SK-N-SH (cell line): ENCODE results near the gene CFAP126. TPM values are rescaled to one million over a fixed set of nuclear protein-coding genes. Genes with fewer than 3 reads are reported as not detected.
A peak's percentile ranks its signal among the peaks of the same experiment; 100 is the strongest.

ENCODE experiments used
- CTCF ChIA-PET: fragments of 300-600, 350-600 bp; formaldehyde crosslinking; extraction: SDS; loops from one replicate; lab custom pipeline; 2021; lab: Yijun Ruan, JAX
- POLR2A ChIA-PET: fragments of 350-600 bp; sonication (Branson Sonifier 250); formaldehyde crosslinking; extraction: SDS; loops from one replicate; lab custom pipeline; 2020; ENCODE audit warnings: antibody characterized with exemption, inconsistent platforms; lab: Yijun Ruan, JAX
- DNase-seq: peaks from one replicate; pipeline ENCODE4 v3.0.0; 2012
- H2AFZ ChIP-seq: fragments of 200-600 bp; sonication (generic); 2 replicates; pipeline ENCODE4 v1.8.1; 2016; ENCODE audit warnings: antibody characterized with exemption, mild to moderate bottlenecking, low read depth
- H3F3A ChIP-seq: fragments of 200-600 bp; sonication (generic); replicated peaks from 2 replicates; pipeline ENCODE3; 2016; ENCODE audit warnings: antibody characterized with exemption, mild to moderate bottlenecking; ENCODE audit not compliant: insufficient read depth
- H3K27ac ChIP-seq, 2 experiments: fragments of 200-500 bp in 1 of 2; fragments of 200-600 bp in 1 of 2; sonication (Bioruptor generic) in 1 of 2; sonication (generic), shearing (Covaris generic) in 1 of 2; 2 replicates each; pipeline versions ENCODE4 v1.5.1 to v1.6.1; 2014 to 2016; ENCODE audit warnings: low read depth in 2 of 2, inconsistent platforms in 1 of 2, low read length in 1 of 2, mild to moderate bottlenecking in 1 of 2, mixed read lengths in 1 of 2
- H3K27me3 ChIP-seq: fragments of 200-600 bp; sonication (generic), shearing (Covaris generic); 2 replicates; pipeline ENCODE4 v1.6.1; 2016; ENCODE audit warnings: mixed run types; ENCODE audit not compliant: insufficient read depth
- H3K36me3 ChIP-seq, 2 experiments: fragments of 200-500 bp in 1 of 2; fragments of 200-600 bp in 1 of 2; sonication (Bioruptor generic) in 1 of 2; sonication (generic) in 1 of 2; replicated peaks in 1 of 2; 2 replicates each; pipeline versions ENCODE3 to v1.5.1; 2014 to 2016; ENCODE audit warnings: low read length in 1 of 2, mild to moderate bottlenecking in 1 of 2; ENCODE audit not compliant: insufficient read depth in 2 of 2, control insufficient read depth in 1 of 2
- H3K4me1 ChIP-seq, 2 experiments: fragments of 200-500 bp in 1 of 2; fragments of 200-600 bp in 1 of 2; sonication (Bioruptor generic) in 1 of 2; sonication (generic), shearing (Covaris generic) in 1 of 2; 2 replicates each; pipeline versions ENCODE4 v1.5.1 to v1.6.1; 2014 to 2016; ENCODE audit warnings: low read depth in 1 of 2, low read length in 1 of 2, mixed run types in 1 of 2; ENCODE audit not compliant: insufficient read depth in 2 of 2, control insufficient read depth in 1 of 2
- H3K4me2 ChIP-seq: fragments of 200-600 bp; sonication (generic), shearing (Covaris generic); 2 replicates; pipeline ENCODE4 v1.6.1; 2017; ENCODE audit warnings: mixed run types
- H3K4me3 ChIP-seq, 2 experiments: fragments of 200-500 bp in 1 of 2; fragments of 200-600 bp in 1 of 2; sonication (Bioruptor generic) in 1 of 2; sonication (generic), shearing (Covaris generic) in 1 of 2; 2 replicates each; pipeline versions ENCODE4 v1.5.1 to v1.8.1; 2014 to 2016; ENCODE audit warnings: low read depth in 2 of 2, inconsistent platforms in 1 of 2, low read length in 1 of 2, mild to moderate bottlenecking in 1 of 2, mixed read lengths in 1 of 2, moderate library complexity in 1 of 2
- H3K79me2 ChIP-seq: fragments of 200-600 bp; sonication (generic); 2 replicates; pipeline ENCODE4 v1.8.1; 2017; ENCODE audit warnings: mild to moderate bottlenecking; ENCODE audit not compliant: insufficient read depth
- H3K9ac ChIP-seq: fragments of 200-600 bp; sonication (generic); 2 replicates; pipeline ENCODE4 v1.6.1; 2017; ENCODE audit warnings: mixed run types
- H3K9me2 ChIP-seq: fragments of 200-600 bp; sonication (generic); 2 replicates; pipeline ENCODE4 v1.6.1; 2017; ENCODE audit warnings: mixed run types
- H3K9me3 ChIP-seq: fragments of 200-600 bp; sonication (generic); 2 replicates; pipeline ENCODE4 v1.6.1; 2017; ENCODE audit warnings: mixed run types, mild to moderate bottlenecking, moderate library complexity
- H4K20me1 ChIP-seq: fragments of 200-600 bp; sonication (generic); 2 replicates; pipeline ENCODE4 v1.6.1; 2017; ENCODE audit warnings: mild to moderate bottlenecking, mixed run types; ENCODE audit not compliant: insufficient read depth
- CTCF ChIP-seq: fragments of 200-600 bp; sonication (generic); IDR thresholded peaks from 2 replicates; pipeline ENCODE4 v1.6.1; 2017; ENCODE audit warnings: antibody characterized with exemption, mild to moderate bottlenecking, moderate library complexity
- ELF1 ChIP-seq: IDR thresholded peaks from 2 replicates; pipeline ENCODE4 v1.4.0; 2012
- EP300 ChIP-seq, 2 experiments: IDR thresholded peaks; 2 replicates each; pipeline versions ENCODE4 v1.4.0 to v1.6.1; 2012; ENCODE audit warnings: borderline replicate concordance in 1 of 2, low read depth in 1 of 2, low read length in 1 of 2
- FOSL2 ChIP-seq: IDR thresholded peaks from 2 replicates; pipeline ENCODE4 v1.4.0; 2012; ENCODE audit warnings: low read depth, mild to moderate bottlenecking, moderate library complexity, borderline replicate concordance
- FOXJ3 ChIP-seq: sonication (generic); formaldehyde crosslinking; IDR thresholded peaks from 2 replicates; pipeline ENCODE4 v1.5.1; 2020; ENCODE audit warnings: mild to moderate bottlenecking, missing genetic modification reagents
- GABPA ChIP-seq: IDR thresholded peaks from 2 replicates; pipeline ENCODE4 v1.4.0; 2012; ENCODE audit warnings: low read depth, mild to moderate bottlenecking
- JUND ChIP-seq: IDR thresholded peaks from 2 replicates; pipeline ENCODE4 v1.4.0; 2012
- MAX ChIP-seq: IDR thresholded peaks from 2 replicates; pipeline ENCODE4 v1.4.0; 2012; ENCODE audit warnings: low read depth
- MXI1 ChIP-seq: IDR thresholded peaks from 2 replicates; pipeline ENCODE4 v1.6.1; 2012; ENCODE audit warnings: mild to moderate bottlenecking, low read depth, low read length, improper control_type of control experiment
- NFIC ChIP-seq: IDR thresholded peaks from 2 replicates; pipeline ENCODE4 v1.4.0; 2012; ENCODE audit warnings: borderline replicate concordance
- NRF1 ChIP-seq: IDR thresholded peaks from 2 replicates; pipeline ENCODE4 v1.6.1; 2012; ENCODE audit warnings: low read depth, mild to moderate bottlenecking, low read length
- RCOR1 ChIP-seq: fragments of 150-350 bp; IDR thresholded peaks from 2 replicates; pipeline ENCODE4 v1.6.1; 2017; ENCODE audit warnings: antibody characterized with exemption, low read length
- RFX5 ChIP-seq: IDR thresholded peaks from 2 replicates; pipeline ENCODE4 v1.6.1; 2012; ENCODE audit warnings: mild to moderate bottlenecking, improper control_type of control experiment, low read length
- USF2 ChIP-seq: fragments of 150-350 bp; IDR thresholded peaks from 2 replicates; pipeline ENCODE4 v1.6.1; 2017; ENCODE audit warnings: antibody characterized with exemption, low read length, low read depth, borderline replicate concordance
- YY1 ChIP-seq: IDR thresholded peaks from 2 replicates; pipeline ENCODE4 v1.4.0; 2012; ENCODE audit warnings: low read depth, mild to moderate bottlenecking
- ZBTB33 ChIP-seq: IDR thresholded peaks from 2 replicates; pipeline ENCODE4 v1.4.0; 2012; ENCODE audit warnings: low read depth, borderline replicate concordance
- polyA plus RNA-seq, 3 experiments: library from polyadenylated mRNA; depleted of rRNA; stranded (reverse); fragments of >200 nt; gene quantifications; 2 replicates each; pipeline ENCODE4 v1.2.3, GENCODE V29; 2012

The CFAP126 gene
- polyA plus RNA-seq, 1 of the 3 experiments (the other 2 are of a cell fraction), result not detected

- Histone ChIP-seq H3K4me2 (no peak overlapping the region), H3K27me3 (no peaks in the 10 kb centered on the region), H2AFZ (no peak overlapping the region), H3K4me1 (0 out of 4 replicates have a peak, but pooled peaks cover 0 to 2% of the 10 kb centered on the region in 2 experiments), H3K79me2 (no peaks in the 10 kb centered on the region), H3F3A (peaks cover 5% of the 10 kb centered on the region), H3K9me2 (no peaks in the 10 kb centered on the region), H4K20me1 (no peaks in the 10 kb centered on the region), H3K4me3 (no peak overlapping the region), H3K27ac (no peak overlapping the region), H3K9ac (no peak overlapping the region), H3K9me3 (no peaks in the 10 kb centered on the region), H3K36me3 (peaks cover 22 to 33% of the 10 kb centered on the region in 2 experiments)
- TF ChIP-seq USF2, result no peak
- no peak for TF ChIP-seq RFX5
- TF ChIP-seq NRF1, result no peak
- CTCF ChIA-PET, result no interaction called here
- POLR2A ChIA-PET, result no interaction called here
- no peak for DNase-seq
Observed at GRCh38 chr1:161365207-161365606, 2.5 kb downstream of the CFAP126 start.

GRCh38 chr1:161364332-161364731, 3.3 kb downstream of the CFAP126 start:
- Histone ChIP-seq H3K9me3 (no peaks in the 10 kb centered on the region), H3K4me2 (no peak overlapping the region), H2AFZ (no peak overlapping the region), H3K9ac (no peak overlapping the region), H4K20me1 (no peaks in the 10 kb centered on the region), H3K4me1 (0 out of 4 replicates have a peak, but pooled peaks cover 0 to 2% of the 10 kb centered on the region in 2 experiments), H3K79me2 (no peaks in the 10 kb centered on the region), H3K9me2 (no peaks in the 10 kb centered on the region), H3K4me3 (no peak overlapping the region), H3K27me3 (no peaks in the 10 kb centered on the region), H3K36me3 (peaks cover 22 to 33% of the 10 kb centered on the region in 2 experiments), H3K27ac (no peak overlapping the region), H3F3A (peaks cover under 1% of the 10 kb centered on the region)
- POLR2A ChIA-PET, result no interaction called here
- no peak for DNase-seq
- no peak for TF ChIP-seq ZBTB33
- TF ChIP-seq MXI1, result no peak
- TF ChIP-seq ELF1, result no peak
- CTCF ChIA-PET, result interaction anchor here (1.1 kb wide), 1 partner anchor 18 kb away, joined by 7 read pairs; no protein-coding TSS in a partner anchor

- no peaks in the 10 kb centered on the region for H3K9me3 ChIP-seq
- ChIA-PET POLR2A (no interaction called here), CTCF (interaction anchor here (0.7 to 1.1 kb wide), 3 partner anchors 15 to 134 kb away, joined by 3 read pairs; partner anchors contain the start of gene TOMM40L)
- no peaks in the 10 kb centered on the region for H3K79me2 ChIP-seq
- H4K20me1 ChIP-seq, result no peaks in the 10 kb centered on the region
- DNase-seq, result peak; percentile 30
- H3K4me1 ChIP-seq, result no peaks in the 10 kb centered on the region
- H3F3A ChIP-seq, result no peaks in the 10 kb centered on the region
- H3K36me3 ChIP-seq, result peaks cover 11 to 23% of the 10 kb centered on the region in 2 experiments
- H3K27ac ChIP-seq, result peak overlapping the region in 1 of 2 experiments; percentile 1; a peak in 1 of 4 replicates
- H3K4me2 ChIP-seq, result no peak overlapping the region
- no peak overlapping the region for H3K4me3 ChIP-seq
- H3K9me2 ChIP-seq, result no peaks in the 10 kb centered on the region
- H3K9ac ChIP-seq, result no peak overlapping the region
- no peak overlapping the region for H2AFZ ChIP-seq
- H3K27me3 ChIP-seq, result no peaks in the 10 kb centered on the region
- no peak for TF ChIP-seq RFX5
- no peak for TF ChIP-seq CTCF
- no peak for TF ChIP-seq RCOR1
- TF ChIP-seq JUND, result no peak
- TF ChIP-seq NFIC, result no peak
- no peak for TF ChIP-seq YY1
- no peak for TF ChIP-seq MAX
- no peak for TF ChIP-seq ZBTB33
- TF ChIP-seq FOXJ3 (CRISPR knock-in tag), result no peak
- TF ChIP-seq EP300 (IDR thresholded peaks at IDR 0.05; ENCODE audit: borderline replicate concordance in 1 of 2, low read depth in 1 of 2, low read length in 1 of 2), result no peak
- no peak for TF ChIP-seq GABPA
- no peak for TF ChIP-seq FOSL2
Observed at GRCh38 chr1:161359291-161359690, 8.4 kb downstream of the CFAP126 start.
